Measurements from ENCODE around the gene LGALS7B. TPM values are rescaled to one million over a fixed set of nuclear protein-coding genes. Genes with fewer than 3 reads are reported as not detected.
"Not testable (repeated sequence)": the region's sequence is repeated elsewhere in the genome, so short reads cannot be mapped to it uniquely, and the experiment has no call there.

Gene LGALS7B
- polyA plus RNA-seq, 5 donors = 0.71 to 1.2 (median 1.1) TPM; not detected in 1

GRCh38 chr19:38769635-38770211, 19.3 kb upstream of the LGALS7B start:
- peak; percentile 78 to 81 for DNase-seq

- DNase-seq = not testable (repeated sequence)
These were observed 18.6 kb upstream of the LGALS7B start for GRCh38 chr19:38770228-38770948.

GRCh38 chr19:38770949-38771275, 18.1 kb upstream of the LGALS7B start:
- DNase-seq = not testable (repeated sequence)

- DNase-seq = not testable (repeated sequence)
These were observed 17.4 kb upstream of the LGALS7B start for GRCh38 chr19:38771569-38771968.

GRCh38 chr19:38773469-38774177, 15.4 kb upstream of the LGALS7B start, which contains the start of gene LGALS7:
Gene LGALS7 (minus strand): TSS chr19:38773517. CDS start chr19:38773492, 25 bp downstream.
- DNase-seq = no peak

GRCh38 chr19:38774181-38774950, 14.6 kb upstream of the LGALS7B start:
- no peak for DNase-seq

- no peak for DNase-seq
These were observed 10.3 kb upstream of the LGALS7B start for GRCh38 chr19:38778733-38779132.

GRCh38 chr19:38780443-38780842, 8.6 kb upstream of the LGALS7B start:
- DNase-seq = no peak

- DNase-seq = no peak
These were observed 7.9 kb upstream of the LGALS7B start for GRCh38 chr19:38781058-38781457.

GRCh38 chr19:38782212-38782611, 6.8 kb upstream of the LGALS7B start:
- not testable (repeated sequence) for DNase-seq

GRCh38 chr19:38784224-38784623, 4.8 kb upstream of the LGALS7B start:
- DNase-seq = no peak

- DNase-seq = no peak
These were observed 3.8 kb upstream of the LGALS7B start for GRCh38 chr19:38785187-38785699.

GRCh38 chr19:38786061-38786460, 2.9 kb upstream of the LGALS7B start:
- not testable (repeated sequence) for DNase-seq

- no peak for DNase-seq
These were observed 2.3 kb upstream of the LGALS7B start for GRCh38 chr19:38786572-38787265.

GRCh38 chr19:38790507-38791403, 1.8 kb downstream of the LGALS7B start:
- not testable (repeated sequence) for DNase-seq

- DNase-seq = not testable (repeated sequence)
These were observed 2.6 kb downstream of the LGALS7B start for GRCh38 chr19:38791451-38792064.

- no peak for DNase-seq
These were observed 3.5 kb downstream of the LGALS7B start for GRCh38 chr19:38792250-38793111.

GRCh38 chr19:38793177-38793576, 4.2 kb downstream of the LGALS7B start:
- no peak for DNase-seq

GRCh38 chr19:38793671-38794070, 4.7 kb downstream of the LGALS7B start:
- no peak for DNase-seq
